Measurements from ENCODE around the gene PLPPR2.
A peak's percentile ranks its signal among the peaks of the same experiment; 100 is the strongest.
"Not testable (repeated sequence)": the region's sequence is repeated elsewhere in the genome, so short reads cannot be mapped to it uniquely, and the experiment has no call there.

PLPPR2 gene

DNA sequence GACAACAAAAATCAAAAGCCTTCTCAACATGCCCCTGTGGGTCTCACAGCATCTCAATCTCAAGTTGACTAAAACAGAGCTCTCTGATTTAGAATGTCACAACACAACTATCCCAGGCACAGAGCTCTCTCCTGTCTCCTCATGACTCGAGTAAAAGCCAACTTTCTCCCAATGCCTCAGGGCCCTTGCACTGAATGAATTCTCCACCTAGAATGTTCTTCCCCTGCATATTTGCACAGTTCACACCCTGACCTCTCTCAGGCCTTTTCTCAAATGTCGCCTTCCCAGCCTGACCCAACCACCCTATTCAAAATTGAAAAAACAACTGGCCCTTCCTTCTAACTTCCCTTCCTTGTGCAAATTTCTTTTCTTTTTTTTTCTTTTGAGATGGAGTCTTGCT lies 15.5 kb downstream of the PLPPR2 start:
- DNase-seq (ENCODE audit: low read depth in 1 of 2, low spot score in 1 of 2): no peak

DNA sequence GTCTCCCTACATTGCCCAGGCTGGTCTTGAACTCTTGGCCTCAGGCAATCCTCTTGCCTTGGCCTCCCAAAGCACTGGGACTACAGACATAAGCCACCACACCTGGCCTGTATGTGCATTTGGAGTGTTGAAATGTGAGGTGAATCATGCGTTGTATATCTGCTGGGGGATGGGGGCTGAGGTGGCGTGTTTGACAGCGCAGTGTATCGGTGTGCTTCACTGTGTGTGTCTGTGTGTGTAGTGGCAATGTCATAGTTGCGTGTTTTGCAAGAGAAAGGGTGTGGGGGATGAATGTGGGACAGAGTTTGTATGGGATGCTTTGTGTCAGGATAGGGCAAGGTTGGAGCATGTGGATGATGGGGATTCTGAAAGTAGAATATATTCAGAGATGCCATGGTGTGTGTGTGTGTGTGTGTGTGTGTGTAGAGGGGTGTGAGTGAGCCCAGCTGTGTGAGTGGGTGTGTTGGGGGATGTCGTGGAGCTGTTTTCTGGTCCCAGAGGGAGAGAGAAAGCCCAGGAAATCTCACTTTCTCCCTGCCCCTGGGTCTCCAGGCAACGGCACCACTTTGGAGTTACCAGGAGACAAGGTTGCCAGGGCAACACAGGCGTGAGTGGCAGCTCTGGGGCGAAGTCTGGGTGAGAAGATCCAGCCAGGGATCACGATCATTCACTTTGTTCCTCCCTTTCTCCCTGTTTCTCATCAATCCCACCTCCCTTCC lies 18.1 kb downstream of the PLPPR2 start:
- no peak for DNase-seq (ENCODE audit: low read depth in 1 of 2, low spot score in 1 of 2)

DNA sequence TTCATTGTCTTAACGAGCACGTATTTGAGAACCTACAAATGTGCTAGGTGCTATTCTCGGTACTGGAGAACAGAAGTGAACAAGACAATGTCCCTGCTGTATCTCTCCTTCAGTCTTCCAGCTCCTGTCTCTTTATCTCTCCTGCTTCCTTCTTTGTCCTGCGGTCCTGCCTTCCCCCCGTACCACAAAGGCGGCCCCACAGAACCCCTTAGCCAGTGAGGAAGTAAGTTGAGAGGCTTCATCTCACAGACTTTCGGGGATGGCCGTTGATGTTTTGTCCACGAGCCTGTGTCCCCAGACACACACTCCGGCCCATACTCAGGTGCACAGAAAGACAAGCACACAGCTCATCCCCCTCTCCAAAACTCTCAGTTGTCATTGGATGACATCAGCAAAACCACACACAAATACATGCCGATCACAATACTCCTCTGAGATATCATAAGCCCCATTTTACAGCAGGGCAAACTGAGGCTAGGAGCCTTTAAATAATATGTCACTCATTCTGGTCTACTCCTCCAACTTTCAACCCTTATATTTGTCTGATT lies 18.7 kb downstream of the PLPPR2 start:
- no peak for DNase-seq (ENCODE audit: low read depth in 1 of 2, low spot score in 1 of 2)

DNA sequence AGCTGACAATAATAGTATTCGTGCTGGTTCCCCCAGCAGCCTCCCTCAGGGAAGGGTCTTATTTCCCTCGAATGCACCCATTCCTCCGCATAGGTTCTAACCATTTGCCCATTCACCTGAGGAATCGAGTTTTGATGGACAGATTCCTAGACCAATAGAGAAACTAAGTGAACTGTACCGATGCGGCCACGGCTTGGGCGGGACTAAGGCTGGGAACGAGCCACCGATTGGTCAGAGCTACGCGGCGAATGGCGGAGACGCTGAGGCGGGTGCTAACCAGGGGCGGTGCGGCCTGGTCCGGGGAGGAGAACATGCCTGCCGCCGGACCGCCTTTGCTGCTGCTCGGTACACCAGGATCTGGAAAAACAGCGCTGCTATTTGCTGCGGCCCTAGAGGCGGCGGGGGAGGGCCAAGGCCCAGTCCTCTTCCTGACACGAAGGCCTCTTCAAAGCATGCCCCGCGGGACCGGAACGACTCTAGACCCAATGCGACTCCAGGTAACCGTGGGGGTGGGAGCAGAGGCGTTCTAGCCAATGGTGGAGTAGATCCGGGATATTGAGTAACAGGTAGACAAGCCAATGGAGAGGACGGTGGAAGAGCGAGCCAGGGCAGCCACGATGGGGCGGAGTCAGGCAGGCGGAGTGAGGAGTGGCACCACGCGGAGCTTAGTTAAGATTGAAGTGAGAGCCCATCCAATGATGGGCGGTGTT lies 19.4 kb downstream of the PLPPR2 start, which contains the start of gene SWSAP1:
TSS of gene SWSAP1 (plus strand) at position 234 of the 710 bp plus-strand sequence. CDS start at position 249, 15 bp downstream.
- DNase-seq (ENCODE audit: low read depth in 1 of 2, low spot score in 1 of 2): peak; percentile 92 to 93

DNA sequence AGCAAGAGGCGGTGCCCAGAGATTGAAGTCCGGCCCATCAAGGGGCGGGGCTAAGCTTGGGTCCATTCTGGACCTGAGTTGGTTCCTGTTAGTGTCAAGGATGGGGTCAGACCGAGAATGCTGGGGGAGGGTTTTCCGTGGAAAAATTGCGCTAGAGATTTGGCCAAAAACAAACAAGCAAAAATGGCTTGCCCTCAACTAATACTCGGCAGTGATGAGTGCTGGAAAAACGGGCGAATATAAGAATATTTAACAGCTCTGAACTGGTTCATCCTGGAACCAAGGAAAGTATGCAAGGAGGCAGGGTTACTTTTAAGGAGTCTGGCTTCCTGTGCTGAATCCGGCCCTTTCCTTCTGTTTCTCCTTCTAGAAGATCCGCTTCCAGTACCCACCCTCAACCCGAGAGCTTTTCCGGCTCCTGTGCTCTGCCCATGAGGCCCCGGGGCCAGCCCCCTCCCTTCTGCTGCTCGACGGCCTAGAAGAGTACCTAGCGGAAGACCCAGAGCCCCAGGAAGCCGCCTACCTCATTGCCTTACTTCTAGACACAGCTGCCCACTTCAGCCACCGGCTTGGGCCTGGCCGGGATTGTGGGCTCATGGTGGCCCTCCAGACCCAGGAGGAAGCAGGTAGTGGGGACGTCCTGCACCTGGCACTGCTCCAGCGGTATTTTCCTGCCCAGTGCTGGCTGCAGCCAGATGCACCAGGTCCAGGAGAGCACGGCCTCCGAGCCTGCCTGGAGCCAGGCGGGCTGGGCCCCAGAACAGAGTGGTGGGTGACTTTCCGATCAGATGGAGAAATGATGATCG lies 20.1 kb downstream of the PLPPR2 start:
- DNase-seq (ENCODE audit: low read depth in 1 of 2, low spot score in 1 of 2): peak; percentile 45 to 59

DNA sequence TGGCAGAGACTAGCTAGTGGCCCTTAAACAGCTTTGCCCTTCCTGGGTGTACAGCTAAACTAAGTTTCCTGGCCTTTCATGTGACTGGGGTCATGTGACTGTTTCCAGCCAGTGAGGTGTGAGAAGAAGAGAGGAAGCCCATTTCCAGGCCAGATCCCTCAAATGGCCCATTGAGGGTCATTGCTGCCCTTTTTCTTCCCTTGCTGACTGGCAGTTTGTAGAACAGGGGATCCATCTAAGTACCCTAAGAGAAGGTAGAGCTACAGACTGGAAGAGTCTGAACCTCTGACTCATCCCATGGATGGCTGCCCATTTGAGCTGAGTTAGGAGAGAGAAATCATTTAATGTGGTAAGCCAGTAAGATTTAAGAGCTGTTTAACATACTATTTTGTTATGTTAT lies 22.0 kb downstream of the PLPPR2 start:
- no peak for DNase-seq (ENCODE audit: low read depth in 1 of 2, low spot score in 1 of 2)

DNA sequence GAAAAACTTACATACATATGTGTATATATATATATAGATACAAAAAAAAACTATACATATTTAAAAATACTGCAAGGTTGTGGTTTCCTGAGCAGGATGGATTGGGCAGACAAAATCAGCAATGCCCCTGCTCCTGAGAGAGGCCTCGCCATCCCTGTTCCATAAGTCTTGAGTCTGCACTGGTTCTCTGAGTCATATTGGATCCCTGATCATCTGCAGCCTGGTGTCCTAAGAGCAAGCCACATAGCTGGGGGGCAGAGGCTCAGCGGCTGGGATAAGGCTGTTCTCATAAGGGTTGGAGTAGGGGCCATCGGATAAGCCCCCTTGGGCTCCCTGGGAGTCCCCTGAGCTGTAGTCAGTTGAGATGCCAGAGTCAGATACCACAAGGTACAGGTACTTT lies 22.5 kb downstream of the PLPPR2 start:
- no peak for DNase-seq (ENCODE audit: low read depth in 1 of 2, low spot score in 1 of 2)

DNA sequence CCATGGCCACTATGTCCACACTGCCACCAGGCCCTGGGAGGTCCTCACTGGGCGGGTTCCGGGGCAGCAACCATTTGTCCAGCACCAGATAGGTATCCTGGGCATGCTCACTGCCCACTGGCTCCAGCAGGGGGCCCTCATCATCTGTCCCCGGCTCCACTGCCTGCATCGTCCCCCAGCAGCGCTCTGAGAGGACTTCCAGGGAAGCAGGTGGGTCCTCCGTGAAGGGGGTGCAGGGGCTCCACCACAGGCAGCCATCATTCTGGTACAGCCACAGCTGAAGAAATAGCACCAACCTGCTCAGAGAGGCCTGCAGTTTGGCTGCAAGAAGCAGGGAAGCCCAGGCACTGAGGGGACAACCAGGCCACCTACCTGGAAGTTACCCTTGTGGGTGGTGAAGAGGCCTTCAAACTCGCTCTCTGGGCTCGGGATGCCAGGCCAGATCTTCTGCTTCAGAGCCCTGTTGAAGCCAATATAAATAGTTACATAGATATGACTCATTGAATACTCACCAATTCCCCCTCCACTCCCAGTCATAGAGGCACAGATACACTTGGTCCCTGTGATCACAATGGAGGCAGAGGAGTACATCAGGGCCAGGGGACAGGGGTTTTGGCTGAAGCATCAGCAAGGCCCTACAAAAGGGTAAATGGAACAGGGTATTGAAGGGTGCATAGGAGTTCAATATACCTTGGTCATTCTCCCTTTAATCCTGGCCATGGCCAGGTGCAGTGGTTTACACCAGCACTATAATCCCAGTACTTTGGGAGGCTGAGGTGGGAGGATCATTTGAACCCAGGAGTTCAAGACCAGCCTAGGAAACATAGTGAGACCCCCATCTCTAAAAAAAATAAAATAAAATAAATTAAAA lies 23.3 kb downstream of the PLPPR2 start:
- DNase-seq (ENCODE audit: low read depth in 1 of 2, low spot score in 1 of 2): no peak

DNA sequence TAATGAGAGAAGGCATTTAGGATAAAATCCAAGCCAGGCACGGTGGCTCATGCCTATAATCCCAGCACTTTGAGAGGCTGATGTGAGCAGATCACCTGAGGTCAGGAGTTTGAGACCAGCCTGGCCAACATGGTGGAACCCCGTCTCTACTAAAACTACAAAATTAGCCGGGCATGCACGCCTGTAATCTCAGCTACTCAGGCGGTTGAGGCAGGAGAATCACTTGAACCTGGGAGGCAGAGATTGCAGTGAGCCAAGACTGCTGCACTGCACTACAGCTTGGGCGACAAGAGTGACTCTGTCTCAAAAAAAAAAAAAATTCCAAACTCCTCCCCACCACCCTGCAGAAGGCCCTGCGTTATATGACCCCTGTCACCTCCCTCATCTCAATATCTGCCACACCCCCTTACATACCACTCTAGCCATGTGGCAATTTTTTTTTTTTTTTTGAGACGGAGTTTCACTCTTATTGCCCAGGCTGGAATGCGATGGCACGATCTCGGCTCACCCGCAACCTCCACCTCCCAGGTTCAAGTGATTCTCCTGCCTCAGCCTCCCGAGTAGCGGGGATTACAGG lies 24.1 kb downstream of the PLPPR2 start:
- DNase-seq (ENCODE audit: low read depth in 1 of 2, low spot score in 1 of 2): not testable (repeated sequence)

DNA sequence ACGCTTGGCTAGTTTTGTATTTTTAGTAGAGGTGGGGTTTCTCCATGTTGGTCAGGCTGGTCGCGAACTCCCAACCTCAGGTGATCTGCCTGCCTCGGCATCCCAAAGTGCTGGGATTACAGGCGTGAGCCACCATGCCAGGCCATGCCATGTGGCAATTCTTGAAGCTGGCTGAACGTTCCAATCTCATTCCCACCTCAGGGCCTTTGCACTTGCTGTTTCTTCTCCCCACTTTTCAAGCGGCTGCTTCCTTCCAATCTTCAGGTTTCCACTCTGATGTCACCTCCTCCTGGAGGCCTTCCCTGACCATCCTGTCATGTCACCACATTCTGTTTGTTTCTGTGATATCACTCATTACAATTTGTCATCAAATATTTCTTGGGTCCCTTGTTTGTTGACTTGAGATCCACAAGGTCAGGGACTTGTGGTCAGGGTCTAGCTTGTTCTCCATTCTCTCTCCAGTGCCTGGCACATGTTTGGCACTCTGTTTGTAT lies 24.7 kb downstream of the PLPPR2 start:
- no peak for DNase-seq (ENCODE audit: low read depth in 1 of 2, low spot score in 1 of 2)

DNA sequence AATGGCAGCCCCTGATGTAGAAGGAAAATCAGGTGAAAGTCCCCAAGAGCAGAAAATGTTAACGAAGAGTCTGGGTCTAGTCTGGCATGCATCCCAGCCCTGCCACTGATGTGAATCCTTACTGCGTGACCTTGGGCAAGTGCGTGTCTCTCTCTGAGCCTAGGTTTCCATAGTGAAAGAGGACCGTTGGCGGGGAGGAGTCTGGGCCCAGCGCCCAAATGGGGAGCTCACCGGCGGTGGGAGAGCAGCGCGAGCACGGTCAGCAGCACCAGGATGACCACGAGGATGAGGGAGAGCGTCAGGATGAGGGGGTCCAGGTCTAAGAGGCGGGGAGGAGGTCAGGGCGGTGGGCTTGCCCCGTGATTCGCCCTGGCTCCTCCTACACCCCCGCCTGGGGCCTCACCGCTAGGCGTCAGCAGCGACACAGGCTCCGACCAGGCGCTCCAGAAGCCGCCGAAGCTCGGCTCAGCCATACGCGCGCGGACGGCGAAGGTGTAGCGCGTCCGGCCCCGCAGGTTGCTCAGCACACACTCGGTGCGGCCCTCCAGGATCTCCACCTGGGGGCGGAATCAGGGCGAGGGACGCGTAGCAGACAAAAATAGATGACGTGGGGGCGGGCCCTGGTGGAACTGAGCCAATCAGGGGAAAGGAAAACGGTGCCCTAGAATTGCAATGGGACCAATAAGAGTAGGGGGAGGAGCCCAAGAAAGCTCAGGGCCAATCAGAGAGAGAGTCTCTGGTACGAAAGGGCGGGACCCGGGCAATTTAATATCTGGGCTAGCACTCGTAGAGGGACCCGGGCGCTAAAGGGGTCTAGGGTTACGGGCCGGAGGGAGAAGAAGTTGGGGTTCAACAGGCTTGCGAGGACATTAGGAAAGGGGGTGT lies 25.7 kb downstream of the PLPPR2 start:
- peak; percentile 92 to 94 for DNase-seq (ENCODE audit: low read depth in 1 of 2, low spot score in 1 of 2)

DNA sequence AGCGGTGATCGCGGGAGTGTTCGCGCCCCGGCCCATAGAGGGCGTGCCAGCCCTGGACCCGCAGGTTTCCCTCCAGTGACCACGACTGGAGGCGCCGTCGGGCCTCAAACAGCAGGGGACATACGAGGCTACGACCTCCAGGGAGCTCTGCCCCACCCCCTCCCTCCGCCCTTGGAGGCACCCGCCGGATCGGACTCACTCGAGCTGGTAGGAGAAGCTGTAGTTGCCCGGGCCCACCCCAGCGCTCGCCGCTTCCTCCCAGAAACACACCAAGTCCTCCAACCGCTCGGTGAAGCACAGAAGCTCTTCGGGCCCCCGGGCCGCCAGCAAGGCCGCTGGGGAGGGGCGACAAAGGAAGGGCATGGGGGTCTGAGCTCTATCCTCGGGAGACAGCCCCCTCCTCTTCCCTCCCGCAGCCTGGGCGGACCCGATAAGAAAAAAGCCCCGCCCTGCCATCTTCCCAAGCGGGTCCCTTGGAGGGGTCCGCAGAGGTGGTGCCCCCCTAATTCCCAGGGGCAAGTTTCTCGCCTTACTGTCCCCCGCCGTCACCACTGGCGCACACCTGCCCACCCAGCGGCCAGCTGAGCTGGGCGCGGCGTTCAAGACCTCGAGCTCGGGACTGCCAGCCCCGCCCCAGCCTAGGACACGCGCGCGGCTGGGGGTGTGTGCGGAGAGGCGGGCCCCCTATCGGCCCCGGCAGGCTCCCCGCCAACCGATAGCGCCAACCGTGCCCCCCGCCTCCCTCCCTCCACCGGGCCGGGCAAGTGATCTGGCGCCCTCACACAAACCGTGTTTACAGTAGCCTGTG lies 27.9 kb downstream of the PLPPR2 start:
- no peak for DNase-seq (ENCODE audit: low read depth in 1 of 2, low spot score in 1 of 2)

DNA sequence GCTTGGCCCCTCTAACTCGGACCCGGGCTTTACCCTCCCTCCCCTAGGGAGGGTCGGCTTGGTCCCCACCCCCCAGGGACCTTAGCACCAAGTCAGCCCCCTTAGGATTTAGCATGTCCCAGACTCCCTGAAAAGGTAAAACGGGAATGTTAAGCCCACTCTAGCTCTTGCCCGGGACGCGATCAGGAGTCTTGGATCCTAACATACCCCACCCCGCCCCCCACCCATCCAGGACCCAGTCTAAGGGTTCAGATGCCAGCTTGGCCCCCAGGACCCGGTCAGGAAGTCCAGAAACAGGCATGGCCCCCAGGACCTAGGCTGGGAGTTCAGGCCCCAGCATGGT lies 28.4 kb downstream of the PLPPR2 start:
- no peak for DNase-seq (ENCODE audit: low read depth in 1 of 2, low spot score in 1 of 2)

DNA sequence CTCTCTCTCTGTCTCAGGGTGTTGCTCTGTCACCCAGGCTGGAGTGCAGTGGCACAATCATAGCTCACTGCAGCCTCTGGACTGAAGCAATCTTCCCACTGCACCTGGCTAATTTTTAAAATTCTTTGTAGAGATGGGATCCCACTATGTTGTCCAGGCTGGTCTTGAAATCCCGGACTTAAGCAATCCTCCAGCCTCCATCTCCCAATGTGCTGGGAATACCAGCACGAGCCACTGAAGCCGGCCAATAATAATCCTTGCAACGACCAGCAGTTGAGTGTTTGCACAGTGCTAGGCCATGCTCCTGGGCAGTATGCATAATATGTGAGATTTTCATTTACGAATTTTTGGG lies 29.5 kb downstream of the PLPPR2 start:
- DNase-seq (ENCODE audit: low read depth in 1 of 2, low spot score in 1 of 2): no peak

DNA sequence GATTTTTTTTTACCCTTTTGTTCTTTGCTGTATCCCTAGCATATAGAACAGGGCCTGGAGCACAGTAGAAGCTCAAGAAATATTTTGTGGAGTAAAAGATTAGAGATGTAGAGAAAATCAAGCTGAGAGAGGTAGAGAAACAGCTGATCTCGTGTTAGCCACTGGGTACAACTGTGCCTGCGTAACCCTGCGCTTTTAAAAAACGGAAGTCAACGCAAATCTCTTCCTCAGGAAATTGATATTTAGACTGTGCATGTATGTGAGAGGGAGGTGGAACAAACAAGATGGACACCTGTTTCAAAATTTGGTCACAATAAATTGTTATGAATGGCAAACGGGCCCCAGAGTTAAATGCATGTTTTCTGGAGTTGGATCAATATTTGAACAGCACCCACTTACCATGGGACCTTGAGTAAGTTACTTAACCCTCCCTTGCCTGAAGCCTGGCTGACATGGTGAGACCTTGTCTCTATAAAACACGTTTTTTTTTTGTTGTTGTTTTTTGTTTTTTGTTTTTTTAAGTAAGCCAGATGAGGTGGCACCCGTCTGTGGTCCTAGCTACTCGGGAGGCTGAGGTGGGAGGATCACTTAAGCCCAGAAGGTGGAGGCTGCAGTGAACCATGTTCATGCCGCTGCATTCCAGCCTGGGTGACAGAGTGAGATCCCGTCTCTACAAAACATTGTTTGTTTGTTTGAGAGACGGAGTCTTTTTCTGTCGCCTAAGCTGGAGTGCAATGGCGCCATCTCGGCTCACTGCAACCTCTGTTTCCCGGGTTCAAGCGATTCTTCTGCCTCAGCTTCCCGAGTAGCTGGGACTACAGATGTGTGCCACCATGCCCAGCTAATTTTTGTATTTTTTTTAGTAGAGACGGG lies 32.2 kb downstream of the PLPPR2 start:
- no peak for DNase-seq (ENCODE audit: low read depth in 1 of 2, low spot score in 1 of 2)

DNA sequence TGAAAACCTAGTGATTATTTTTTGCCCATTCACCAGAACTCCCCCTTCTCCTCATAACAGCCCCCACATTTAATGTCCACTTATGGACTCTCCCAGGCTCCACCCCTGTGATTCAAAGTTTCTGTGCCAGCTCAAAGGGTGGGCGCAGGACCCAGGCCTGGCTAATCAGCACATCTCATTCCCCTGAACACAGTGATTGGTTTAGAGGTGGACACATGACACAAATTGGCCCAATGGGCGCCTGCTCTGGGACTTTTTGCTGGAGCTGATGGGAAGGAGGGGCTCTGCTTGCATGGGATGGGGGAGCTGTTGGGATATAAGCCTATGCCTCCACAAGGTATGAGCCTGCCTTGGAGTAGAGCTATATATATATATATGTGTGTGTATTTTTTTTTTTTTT lies 35.1 kb downstream of the PLPPR2 start:
- no peak for DNase-seq (ENCODE audit: low read depth in 1 of 2, low spot score in 1 of 2)

DNA sequence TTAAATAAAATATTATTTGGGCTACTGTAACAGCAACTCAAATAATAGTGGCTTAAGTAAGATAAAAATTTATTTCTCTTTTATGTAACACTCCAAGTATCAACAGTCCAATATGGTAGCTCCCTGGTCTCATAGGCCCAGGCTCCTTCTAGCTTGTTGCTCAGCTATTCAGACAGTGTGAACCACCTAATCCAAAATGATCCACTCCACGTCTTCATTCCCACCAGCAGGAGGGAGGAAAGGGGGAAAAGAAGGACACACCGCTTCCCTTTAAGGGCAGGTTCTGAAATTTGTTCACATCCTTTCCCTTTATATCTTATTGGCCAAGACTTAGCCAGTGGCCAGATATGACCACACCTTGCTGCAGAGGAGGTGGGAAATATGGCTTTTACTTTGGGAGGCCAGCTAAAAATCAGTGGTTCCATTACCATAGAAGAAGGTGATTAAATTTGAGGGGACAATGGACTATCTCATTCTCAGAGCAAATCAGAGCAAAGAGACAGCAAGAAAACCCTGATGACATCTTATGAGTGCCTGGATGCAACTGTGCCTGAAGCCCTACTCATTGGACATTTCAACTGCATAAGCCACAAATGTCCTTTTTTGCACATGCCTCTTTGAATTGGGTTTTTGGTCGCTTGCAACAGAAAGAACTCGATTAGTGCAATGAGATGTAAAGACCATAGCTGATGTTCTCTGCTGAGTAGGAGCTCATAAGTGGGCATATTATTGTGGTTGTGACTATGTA lies 35.9 kb downstream of the PLPPR2 start:
- no peak for DNase-seq (ENCODE audit: low read depth in 1 of 2, low spot score in 1 of 2)
